ENCODE results near the gene IFT20. TPM values are rescaled to one million over a fixed set of nuclear protein-coding genes. Genes with fewer than 3 reads are reported as not detected.

IFT20 gene
- total RNA-seq, 1 donor from 2014 or later = 13.6 TPM

- no peak for DNase-seq (ENCODE audit: low spot score in 2 of 2)
- Histone ChIP-seq H3K9me3 (no peaks in the 10 kb centered on the region), H3K4me3 (no peak overlapping the region), H3K36me3 (no peaks in the 10 kb centered on the region), H3K27ac (no peak overlapping the region), H3K4me1 (no peaks in the 10 kb centered on the region), H3K27me3 (no peaks in the 10 kb centered on the region)
- intact Hi-C loops (cut with DNase I) = no loop called here
- TF ChIP-seq CTCF (IDR thresholded peaks at IDR 0.05) = no peak
Observed at GRCh38 chr17:28280826-28281225, 54.4 kb downstream of the IFT20 start.

GRCh38 chr17:28279411-28279810 is 55.9 kb downstream of the IFT20 start:
- intact Hi-C loops (cut with DNase I) = no loop called here
- no peaks in the 10 kb centered on the region for H3K9me3 ChIP-seq

More at GRCh38 chr17:28279411-28279810, 55.9 kb downstream of the IFT20 start:
- H3K4me3 ChIP-seq = no peak overlapping the region
- no peaks in the 10 kb centered on the region for H3K36me3 ChIP-seq
- no peaks in the 10 kb centered on the region for H3K27me3 ChIP-seq
- no peaks in the 10 kb centered on the region for H3K4me1 ChIP-seq
- TF ChIP-seq CTCF (IDR thresholded peaks at IDR 0.05) = no peak
- H3K27ac ChIP-seq = no peak overlapping the region
- no peak for DNase-seq (ENCODE audit: low spot score in 2 of 2)

Other genes with a start within 250 kb of the IFT20 start
- not detected for gene TMEM97, start 16.3 kb downstream of the IFT20 start, total RNA-seq
- gene TNFAIP1, start 289 bp upstream of the IFT20 start, total RNA-seq = 66.4 TPM
- 82.2 TPM for gene POLDIP2, start 22.1 kb upstream of the IFT20 start, total RNA-seq
- not detected for gene SEBOX, start 29.7 kb upstream of the IFT20 start, total RNA-seq
- gene VTN, start 34.8 kb upstream of the IFT20 start, total RNA-seq = 7.5 TPM
- 121 TPM for gene SARM1, start 36.2 kb upstream of the IFT20 start, total RNA-seq
- 9.7 TPM for gene SLC46A1, start 70.7 kb upstream of the IFT20 start, total RNA-seq
- not detected for gene SLC13A2, start 138.2 kb upstream of the IFT20 start, total RNA-seq
- not detected for gene FOXN1, start 170.9 kb upstream of the IFT20 start, total RNA-seq
- gene UNC119, start 217.2 kb upstream of the IFT20 start, total RNA-seq = 33.8 TPM
- gene PIGS, start 236.1 kb upstream of the IFT20 start, total RNA-seq = 44.6 TPM
- 24.8 TPM for gene ALDOC, start 241.4 kb upstream of the IFT20 start, total RNA-seq

Data from ascending aorta (tissue), 2 donors.